ENCODE results near the gene GBE1.

GBE1 gene

DNA sequence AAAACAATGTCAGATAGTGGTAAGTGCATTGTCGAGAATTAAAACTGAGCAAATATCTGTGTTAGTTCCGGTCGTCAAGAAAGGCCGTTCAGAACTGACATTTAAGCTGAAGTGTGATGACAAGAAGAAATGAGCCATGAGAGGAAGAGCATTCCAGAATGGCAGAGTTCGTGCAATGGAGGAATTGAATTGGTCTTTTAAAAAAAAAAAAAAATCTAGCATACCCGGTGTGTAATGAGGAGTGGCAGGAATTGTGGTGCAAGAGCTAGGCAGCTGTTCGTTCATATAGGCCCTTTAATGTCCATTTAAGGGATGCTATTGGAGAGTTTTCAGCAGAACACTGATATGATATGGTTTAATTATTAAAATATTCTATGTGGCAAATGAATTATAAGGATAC, 2.6 kb upstream of the GBE1 start:
- TF ChIP-seq GATA2 (IDR thresholded peaks at IDR 0.05; ENCODE audit: low read depth, low read length) (no peak), GATA3 (IDR thresholded peaks at IDR 0.05; ENCODE audit: low read depth, low read length) (no peak)

DNA sequence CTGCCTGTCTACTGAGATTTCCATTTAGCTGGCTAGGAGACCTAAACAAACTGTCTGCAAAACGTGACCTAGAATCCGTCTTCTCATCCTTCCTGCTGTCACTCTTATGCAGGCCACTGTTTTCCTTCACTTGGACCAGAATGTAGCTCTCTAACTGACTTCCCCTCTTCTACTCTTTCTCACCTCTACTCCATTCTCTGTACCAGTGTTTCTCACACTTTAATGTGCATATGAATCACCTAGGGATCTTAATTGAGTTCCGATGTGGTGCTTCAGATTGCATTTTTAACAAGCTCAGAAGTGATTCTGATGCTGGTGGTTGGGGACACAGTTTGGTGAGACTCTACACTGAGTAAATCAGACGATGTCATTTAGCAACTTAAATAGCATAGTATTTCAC, 1.6 kb upstream of the GBE1 start:
- TF ChIP-seq GATA3 (IDR thresholded peaks at IDR 0.05; ENCODE audit: low read depth, low read length) = no peak

DNA sequence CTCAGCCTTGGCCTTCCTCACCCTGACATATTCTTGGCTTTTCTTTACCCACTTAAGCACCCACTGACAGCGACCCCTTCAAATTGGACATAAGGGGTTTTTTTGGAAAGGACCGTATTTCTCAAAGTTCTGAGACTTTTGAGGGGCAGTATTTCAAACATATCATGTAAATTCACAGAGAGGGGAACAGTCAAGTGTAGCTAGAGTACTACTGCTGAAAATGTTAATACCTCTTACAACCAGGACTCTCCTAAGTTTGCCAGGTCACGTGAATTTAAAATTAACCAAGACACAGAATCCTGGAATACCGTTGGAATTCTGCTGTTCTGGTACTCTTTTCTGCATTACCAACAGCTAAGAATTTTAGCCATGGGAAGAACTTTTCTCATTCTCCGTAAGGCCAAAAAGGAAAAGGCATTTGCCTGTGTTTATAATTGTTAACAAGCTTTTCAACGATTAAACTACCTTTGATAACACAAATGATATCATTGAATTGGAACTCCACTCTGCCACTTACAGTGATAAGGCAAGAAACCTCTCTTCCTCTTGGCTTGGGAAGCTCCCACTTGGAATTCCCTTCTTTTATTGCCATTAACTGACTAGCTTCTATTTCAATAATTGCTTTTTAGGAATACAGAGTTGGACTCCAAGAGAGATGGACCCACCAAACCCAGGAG, 597 bp upstream of the GBE1 start:
- TF ChIP-seq GATA2 (IDR thresholded peaks at IDR 0.05; ENCODE audit: low read depth, low read length) = no peak
- TF ChIP-seq GATA3 (IDR thresholded peaks at IDR 0.05; ENCODE audit: low read depth, low read length) = no peak

DNA sequence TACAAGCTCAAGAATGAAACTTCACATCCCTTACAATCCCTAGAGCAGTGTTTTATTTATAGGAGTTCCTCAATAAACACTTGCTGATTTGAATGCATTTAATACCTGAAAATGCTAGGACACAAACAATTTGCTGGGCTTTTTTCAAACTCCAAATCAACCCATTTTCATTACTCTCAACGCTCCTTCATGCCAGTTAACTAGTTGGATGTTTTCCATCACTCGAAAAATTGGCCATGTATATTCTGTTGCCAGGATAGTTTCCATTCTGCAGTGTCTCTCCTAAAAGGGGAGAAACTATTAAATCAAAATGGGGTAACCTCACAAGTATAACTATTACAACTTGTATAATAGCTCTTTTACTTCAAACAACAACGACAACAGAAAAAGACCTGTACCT, 1.2 kb downstream of the GBE1 start:
- no peak for TF ChIP-seq GATA3 (IDR thresholded peaks at IDR 0.05; ENCODE audit: low read depth, low read length)
- TF ChIP-seq GATA2 (IDR thresholded peaks at IDR 0.05; ENCODE audit: low read depth, low read length) = no peak

DNA sequence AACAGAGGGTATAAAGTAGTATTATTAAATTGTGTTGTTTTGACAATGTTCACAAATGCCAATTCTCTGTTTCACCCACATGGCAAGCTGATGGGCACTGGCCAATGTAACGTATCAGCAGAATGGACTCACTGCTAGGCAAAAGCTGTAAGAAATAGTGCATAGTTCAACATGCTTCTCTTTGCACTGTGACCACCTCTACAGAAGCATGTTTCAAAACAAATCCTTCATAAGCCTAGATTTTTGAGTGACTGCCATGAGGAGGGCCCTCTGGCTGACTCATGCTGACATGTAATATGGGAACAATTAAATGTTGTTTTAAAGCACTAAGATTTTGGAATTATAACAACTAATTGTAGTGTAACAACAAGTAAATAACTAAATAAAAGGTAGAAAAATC, 3.2 kb downstream of the GBE1 start:
- no peak for TF ChIP-seq GATA3 (IDR thresholded peaks at IDR 0.05; ENCODE audit: low read depth, low read length)

DNA sequence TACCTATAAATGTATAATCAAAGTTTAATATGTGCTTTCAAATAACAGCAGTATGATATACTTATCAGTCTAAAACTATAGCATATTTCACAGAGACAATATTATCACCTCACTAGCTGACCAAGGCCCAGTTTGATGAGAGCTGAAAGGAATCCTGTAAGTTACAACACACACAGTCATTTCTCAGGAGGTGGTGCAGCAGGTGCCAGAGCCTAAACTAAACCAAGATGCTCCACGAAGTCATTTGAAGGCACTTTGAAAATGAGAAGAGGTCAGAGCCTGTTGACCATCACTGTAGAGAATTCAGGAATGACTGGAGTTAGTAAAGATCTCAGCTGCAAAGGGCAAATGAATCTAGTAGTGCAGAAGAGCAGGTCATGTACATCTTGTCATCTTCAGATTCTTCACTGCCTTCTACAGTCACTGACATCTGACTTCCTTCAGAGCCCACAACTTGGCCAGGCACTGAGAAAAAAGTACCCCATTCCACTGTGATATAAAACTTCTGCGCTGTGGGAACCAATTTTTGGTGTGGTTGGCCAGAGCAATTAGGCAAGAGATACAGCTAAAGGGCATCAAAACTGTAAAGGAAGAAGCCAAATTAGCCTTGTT, 7.9 kb downstream of the GBE1 start:
- TF ChIP-seq GATA2 (IDR thresholded peaks at IDR 0.05; ENCODE audit: low read depth, low read length) = no peak
- no peak for TF ChIP-seq GATA3 (IDR thresholded peaks at IDR 0.05; ENCODE audit: low read depth, low read length)

DNA sequence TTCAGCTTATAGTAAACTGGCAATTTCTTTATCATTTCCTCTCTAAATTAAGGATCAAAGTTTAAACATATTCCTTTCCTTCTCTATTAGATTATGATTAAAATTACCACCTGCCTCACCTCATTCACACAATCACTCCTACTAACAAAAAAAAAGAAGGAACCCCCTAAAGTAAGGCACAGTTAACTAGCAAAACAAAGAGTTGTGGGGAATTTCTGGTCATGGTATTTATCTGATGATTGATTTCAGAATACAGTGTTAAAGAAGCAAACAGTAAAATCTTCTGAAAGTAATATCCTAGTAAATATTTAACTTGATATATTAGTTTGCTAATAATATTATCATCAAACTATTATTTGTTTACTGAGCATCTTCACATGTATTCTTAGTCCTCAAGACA, 8.8 kb downstream of the GBE1 start:
- TF ChIP-seq GATA3 (IDR thresholded peaks at IDR 0.05; ENCODE audit: low read depth, low read length) (no peak), GATA2 (IDR thresholded peaks at IDR 0.05; ENCODE audit: low read depth, low read length) (no peak)

DNA sequence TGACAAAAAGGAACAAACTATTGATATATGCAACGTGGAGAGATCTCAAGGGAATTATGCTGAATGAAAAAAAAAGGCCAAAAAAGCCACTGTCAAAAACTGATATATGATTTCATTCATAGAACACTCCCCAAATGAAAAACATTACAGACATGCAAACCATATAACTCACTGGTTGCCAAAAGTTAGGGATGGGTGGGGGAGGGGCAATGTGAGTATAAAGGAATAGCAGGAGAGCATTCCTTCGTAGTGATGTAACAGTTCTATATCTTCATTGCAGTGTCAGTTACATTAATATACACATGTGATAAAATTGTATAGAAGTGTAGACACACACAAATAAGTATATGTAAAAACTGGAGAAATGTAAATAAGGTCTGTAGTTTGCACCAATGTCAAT, 12.2 kb downstream of the GBE1 start:
- no peak for TF ChIP-seq GATA3 (IDR thresholded peaks at IDR 0.05; ENCODE audit: low read depth, low read length)
- no peak for TF ChIP-seq GATA2 (IDR thresholded peaks at IDR 0.05; ENCODE audit: low read depth, low read length)

DNA sequence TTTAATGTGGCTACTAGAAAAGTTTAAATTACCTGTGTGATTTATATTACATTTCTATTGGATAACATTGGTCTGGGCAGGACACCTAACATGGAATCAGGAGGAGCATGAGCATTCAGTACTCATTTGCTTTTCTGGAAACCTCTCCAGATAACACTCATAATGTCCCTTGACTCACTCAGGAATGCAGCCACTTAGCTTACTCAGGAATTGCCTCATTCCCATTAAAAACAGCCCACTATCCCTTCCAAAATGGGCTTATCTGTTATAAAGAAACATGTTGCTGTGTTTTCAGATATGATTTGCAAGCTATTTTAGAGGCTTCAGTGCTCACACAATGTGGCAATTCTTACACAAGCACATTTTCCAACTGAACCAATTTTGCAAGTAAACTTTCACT, 17.1 kb downstream of the GBE1 start:
- TF ChIP-seq GATA2 (IDR thresholded peaks at IDR 0.05; ENCODE audit: low read depth, low read length) = no peak
- no peak for TF ChIP-seq GATA3 (IDR thresholded peaks at IDR 0.05; ENCODE audit: low read depth, low read length)

DNA sequence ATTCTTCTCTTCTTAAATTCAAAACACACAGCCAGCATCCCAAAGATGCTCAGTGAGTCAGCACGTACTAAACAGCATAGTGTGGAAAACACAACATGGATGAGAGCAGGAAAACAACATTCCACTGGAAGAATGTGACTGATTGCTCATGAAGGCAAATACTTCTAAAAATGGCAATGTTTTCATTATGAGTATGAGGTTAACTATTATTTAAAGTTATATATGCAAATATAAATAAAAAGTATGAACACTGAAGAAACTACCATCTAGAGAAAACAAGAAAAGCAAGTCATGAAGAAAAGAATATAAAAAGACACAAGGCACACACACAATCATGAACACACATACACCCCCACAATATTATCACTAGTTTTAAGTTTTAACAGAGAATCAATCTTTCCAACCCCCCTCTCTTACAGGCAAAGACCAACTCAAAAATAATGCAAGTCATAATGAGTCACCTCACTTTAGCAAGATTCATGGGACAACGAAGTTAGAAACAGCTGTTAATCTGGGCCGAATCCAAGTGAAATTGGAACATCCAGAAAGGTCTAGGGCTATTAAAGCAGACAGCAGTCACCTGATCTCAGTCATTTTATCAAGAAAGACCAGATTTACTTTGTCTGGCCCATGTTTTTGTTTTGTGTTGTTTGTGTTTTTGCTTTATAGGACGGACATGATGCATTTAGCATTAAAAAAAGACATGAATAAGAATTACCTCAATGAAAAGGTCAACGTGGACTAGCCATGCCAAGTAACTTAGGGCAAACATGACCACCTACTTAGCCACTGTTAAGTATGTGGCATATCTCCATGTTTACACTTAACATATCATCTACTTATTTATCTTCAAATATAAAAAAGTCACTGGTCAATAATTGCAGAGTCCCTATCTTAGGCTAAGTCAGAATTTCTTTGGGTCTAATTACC, 18.1 kb downstream of the GBE1 start:
- no peak for TF ChIP-seq GATA3 (IDR thresholded peaks at IDR 0.05; ENCODE audit: low read depth, low read length)
- no peak for TF ChIP-seq GATA2 (IDR thresholded peaks at IDR 0.05; ENCODE audit: low read depth, low read length)

DNA sequence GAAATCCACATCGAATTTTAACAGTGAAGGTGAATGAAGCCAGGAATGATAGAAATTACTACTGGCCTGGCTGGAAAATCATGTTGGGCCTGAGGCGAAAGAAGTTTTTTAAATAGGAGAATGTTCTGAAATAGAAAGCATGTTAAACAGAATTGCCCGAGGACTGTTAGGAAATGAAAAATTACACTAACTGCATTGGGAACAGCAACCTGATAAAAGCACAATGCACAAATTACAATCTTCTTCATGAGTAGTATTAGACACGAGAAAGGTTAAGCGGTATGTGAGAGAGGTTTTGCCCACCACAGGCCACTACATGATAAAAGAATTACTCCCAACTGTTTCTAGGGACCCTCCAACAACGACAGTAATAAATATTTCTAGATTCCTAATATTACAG, 18.9 kb downstream of the GBE1 start:
- no peak for TF ChIP-seq GATA3 (IDR thresholded peaks at IDR 0.05; ENCODE audit: low read depth, low read length)
- no peak for TF ChIP-seq GATA2 (IDR thresholded peaks at IDR 0.05; ENCODE audit: low read depth, low read length)

DNA sequence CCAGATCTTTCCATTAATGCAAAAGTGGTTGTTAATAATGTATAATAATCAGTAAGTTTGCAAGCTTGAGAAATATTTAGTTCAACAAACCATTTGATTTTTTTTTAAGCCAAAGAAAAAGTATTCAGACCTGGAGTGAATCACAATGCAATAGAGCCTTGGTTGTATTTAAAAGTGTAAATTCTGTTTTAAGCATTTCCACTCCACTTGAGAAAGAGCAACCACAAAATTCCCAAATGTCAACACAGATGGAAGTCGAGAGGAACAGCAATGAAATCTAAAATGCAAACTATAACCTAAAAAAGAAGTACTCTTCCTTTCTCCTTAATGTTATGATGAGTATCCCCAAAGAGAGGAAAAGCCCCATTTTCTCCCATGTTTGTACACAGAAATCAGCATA, 20.2 kb downstream of the GBE1 start:
- TF ChIP-seq GATA3 (IDR thresholded peaks at IDR 0.05; ENCODE audit: low read depth, low read length) (no peak), GATA2 (IDR thresholded peaks at IDR 0.05; ENCODE audit: low read depth, low read length) (no peak)

DNA sequence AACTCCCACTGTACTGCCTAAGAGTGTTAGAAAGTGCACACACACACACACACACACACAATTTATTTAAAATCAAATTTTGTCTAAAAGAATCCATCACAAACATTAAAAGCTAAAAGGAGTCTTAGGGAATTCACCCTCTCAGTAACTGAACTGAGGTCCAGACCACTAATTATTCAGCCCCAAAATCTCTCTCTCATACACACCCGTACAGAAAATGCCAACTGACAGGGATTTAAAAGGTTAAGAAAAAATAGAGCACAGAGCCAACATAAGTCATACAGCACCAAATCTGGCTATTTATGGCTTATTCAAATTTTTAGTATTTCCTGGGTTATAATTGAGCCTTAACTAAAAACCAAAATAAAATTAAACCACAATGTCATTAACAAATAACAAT, 20.7 kb downstream of the GBE1 start:
- no peak for TF ChIP-seq GATA3 (IDR thresholded peaks at IDR 0.05; ENCODE audit: low read depth, low read length)
- no peak for TF ChIP-seq GATA2 (IDR thresholded peaks at IDR 0.05; ENCODE audit: low read depth, low read length)

DNA sequence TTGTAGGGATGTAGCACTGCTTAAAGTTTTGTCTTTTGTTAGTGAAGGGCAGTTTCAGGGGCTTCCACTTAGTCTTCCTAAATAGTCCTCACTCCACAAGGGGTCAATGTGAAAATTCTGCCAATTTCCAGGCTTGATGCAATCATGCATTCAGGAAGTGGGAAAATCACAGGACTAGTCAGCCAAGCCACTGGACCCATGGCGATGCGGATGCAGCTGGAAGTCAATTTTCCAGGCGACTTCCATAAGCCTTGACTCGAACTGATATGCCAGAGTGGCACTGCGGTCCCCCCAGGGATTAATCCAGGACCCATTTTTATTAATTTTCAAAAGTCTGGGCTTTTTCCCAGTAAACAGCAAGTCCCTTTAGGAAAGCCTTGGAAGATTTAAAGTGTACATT, 26.1 kb downstream of the GBE1 start:
- TF ChIP-seq GATA2 (IDR thresholded peaks at IDR 0.05; ENCODE audit: low read depth, low read length) = no peak

DNA sequence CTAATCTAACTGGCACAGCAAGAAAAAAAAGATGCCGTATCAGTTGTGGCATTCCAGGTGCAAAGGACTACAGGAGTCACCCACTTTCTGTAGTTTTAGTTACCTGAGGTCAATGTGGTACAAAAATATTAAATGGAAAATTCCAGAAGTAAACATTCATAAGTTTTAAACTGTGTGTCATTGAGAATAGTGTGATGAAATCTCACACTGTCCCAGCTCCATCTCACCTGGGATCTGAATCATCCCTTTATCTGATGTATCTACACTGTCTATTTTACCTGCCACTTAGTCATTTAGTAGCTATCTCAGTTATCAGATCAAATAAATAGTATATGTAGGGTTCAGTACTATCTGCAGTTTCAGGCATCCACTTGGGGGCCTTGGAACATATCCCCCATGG, 26.7 kb downstream of the GBE1 start:
- TF ChIP-seq GATA2 (IDR thresholded peaks at IDR 0.05; ENCODE audit: low read depth, low read length) (no peak), GATA3 (IDR thresholded peaks at IDR 0.05; ENCODE audit: low read depth, low read length) (no peak)

Measured in SH-SY5Y (cell line).